ENCODE measurements around the gene SKOR2.
A peak's percentile ranks its signal among the peaks of the same experiment; 100 is the strongest.

The SKOR2 gene

GRCh38 chr18:47251289-47252120 lies at the start of gene SKOR2:
SKOR2 (minus strand) TSS chr18:47251660; CDS start chr18:47249183, 2,477 bp downstream.
- ATAC-seq: peak; percentile 22; the same call in 2 of the 3 replicates
- TF ChIP-seq PPARA (CRISPR knock-in tag; IDR thresholded peaks at IDR 0.05; ENCODE audit: borderline replicate concordance) (no peak), ZFP3 (CRISPR knock-in tag; IDR thresholded peaks at IDR 0.05) (no peak), TOX (CRISPR knock-in tag; IDR thresholded peaks at IDR 0.05; ENCODE audit: borderline replicate concordance) (no peak), GLIS3 (CRISPR knock-in tag; IDR thresholded peaks at IDR 0.05) (no peak), TSHZ2 (CRISPR knock-in tag; IDR thresholded peaks at IDR 0.05) (no peak), PATZ1 (CRISPR knock-in tag; IDR thresholded peaks at IDR 0.05; ENCODE audit: borderline replicate concordance) (no peak), ZNF565 (CRISPR knock-in tag; conservative IDR thresholded peaks at IDR 0.05; ENCODE audit: low read depth) (no peak), CSDC2 (CRISPR knock-in tag; IDR thresholded peaks at IDR 0.05) (no peak), BACH2 (CRISPR knock-in tag; IDR thresholded peaks at IDR 0.05; ENCODE audit: borderline replicate concordance) (no peak), ZC3H10 (CRISPR knock-in tag; IDR thresholded peaks at IDR 0.05) (no peak), TCF4 (CRISPR knock-in tag; IDR thresholded peaks at IDR 0.05; ENCODE audit: borderline replicate concordance) (no peak), CREB5 (CRISPR knock-in tag; IDR thresholded peaks at IDR 0.05; ENCODE audit: low read depth) (no peak), ESRRG (CRISPR knock-in tag; IDR thresholded peaks at IDR 0.05) (no peak), RARB (CRISPR knock-in tag; IDR thresholded peaks at IDR 0.05) (no peak), CSRNP3 (CRISPR knock-in tag; IDR thresholded peaks at IDR 0.05) (no peak), ZNF70 (CRISPR knock-in tag; IDR thresholded peaks at IDR 0.05) (no peak), POU6F1 (CRISPR knock-in tag; IDR thresholded peaks at IDR 0.05; ENCODE audit: borderline replicate concordance, low read depth) (no peak), SNAI2 (CRISPR knock-in tag; IDR thresholded peaks at IDR 0.05) (no peak)

GRCh38 chr18:47296462-47296861 lies 45.0 kb upstream of the SKOR2 start:
- TF ChIP-seq CREB5 (CRISPR knock-in tag; IDR thresholded peaks at IDR 0.05; ENCODE audit: low read depth): no peak
- no peak for TF ChIP-seq ISL1 (CRISPR knock-in tag; IDR thresholded peaks at IDR 0.05)
- TF ChIP-seq CSRNP3 (CRISPR knock-in tag; IDR thresholded peaks at IDR 0.05): no peak
- TF ChIP-seq ZNF70 (CRISPR knock-in tag; IDR thresholded peaks at IDR 0.05): no peak
- TF ChIP-seq ARNTL (CRISPR knock-in tag; IDR thresholded peaks at IDR 0.05; ENCODE audit: borderline replicate concordance, low read depth): no peak
- TF ChIP-seq ZNF8 (CRISPR knock-in tag; IDR thresholded peaks at IDR 0.05): no peak
- TF ChIP-seq GLIS3 (CRISPR knock-in tag; IDR thresholded peaks at IDR 0.05): no peak
- no peak for ATAC-seq

Measured in SK-N-SH treated with all-trans-retinoic acid at 6 μM for 48 hours (cell line).